ENCODE results near the gene ERP44. TPM values are rescaled to one million over a fixed set of nuclear protein-coding genes. Genes with fewer than 3 reads are reported as not detected.
"Not testable (repeated sequence)": the region's sequence is repeated elsewhere in the genome, so short reads cannot be mapped to it uniquely, and the experiment has no call there.

ERP44 gene
- total RNA-seq, result 13.5 TPM

- Histone ChIP-seq H3K27ac (peak within 1 kb of the TSS; percentile 85), H3K36me3 (peaks cover 0 to 8% of the 10 kb centered on the region in 2 donors), H3K27me3 (no peaks in the 10 kb centered on the region), H3K4me1 (peaks cover 33% of the 10 kb centered on the region), H3K9me3 (no peaks in the 10 kb centered on the region), H3K4me3 (peak within 1 kb of the TSS; percentile 73 to 92)
- DNase-seq (ENCODE audit: extremely low spot score in 2 of 2), result peak; percentile 99
- TF ChIP-seq CTCF (IDR thresholded peaks at IDR 0.05), result no peak
- peak; percentile 90 to 94 for TF ChIP-seq POLR2AphosphoS5 (IDR thresholded peaks at IDR 0.05; ENCODE audit: insufficient read depth in 1 of 2, low read depth in 1 of 2)
- peak in 1 of 2 donors; percentile 50 for TF ChIP-seq POLR2A (IDR thresholded peaks at IDR 0.05)
- intact Hi-C loops (cut with DNase I), result no loop called here
Measured at GRCh38 chr9:100098887-100099721, at the start of gene ERP44, which contains the start of gene INVS. TSS of gene ERP44 (minus strand) at chr9:100099000. CDS start at chr9:100098840, 160 bp downstream. TSS of gene INVS (plus strand) at chr9:100099243. CDS start at chr9:100104522, 5,279 bp downstream.

DNA sequence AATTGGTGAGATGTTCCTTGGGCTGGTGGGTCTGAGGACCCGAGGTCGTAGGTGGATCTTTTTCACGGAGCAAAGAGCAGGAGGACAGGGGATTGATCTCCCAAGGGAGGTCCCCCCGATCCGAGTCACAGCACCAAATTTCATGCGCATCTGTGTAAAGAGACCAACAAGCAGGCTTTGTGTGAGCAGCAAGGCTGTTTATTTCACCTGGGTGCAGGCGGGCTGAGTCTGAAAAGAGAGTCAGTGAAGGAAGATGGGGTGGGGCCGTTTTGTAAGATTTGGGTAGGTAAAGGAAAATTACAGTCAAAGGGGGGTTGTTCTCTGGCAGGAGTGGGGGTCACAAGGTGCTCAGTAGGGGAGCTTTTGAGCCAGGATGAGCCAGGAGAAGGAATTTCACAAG lies 47.2 kb upstream of the ERP44 start:
- H3K36me3 ChIP-seq; intact Hi-C loops (cut with DNase I); H3K4me3 ChIP-seq; H3K9me3 ChIP-seq; H3K27ac ChIP-seq; H3K27me3 ChIP-seq; DNase-seq (ENCODE audit: extremely low spot score in 2 of 2); H3K4me1 ChIP-seq: not testable (repeated sequence)

DNA sequence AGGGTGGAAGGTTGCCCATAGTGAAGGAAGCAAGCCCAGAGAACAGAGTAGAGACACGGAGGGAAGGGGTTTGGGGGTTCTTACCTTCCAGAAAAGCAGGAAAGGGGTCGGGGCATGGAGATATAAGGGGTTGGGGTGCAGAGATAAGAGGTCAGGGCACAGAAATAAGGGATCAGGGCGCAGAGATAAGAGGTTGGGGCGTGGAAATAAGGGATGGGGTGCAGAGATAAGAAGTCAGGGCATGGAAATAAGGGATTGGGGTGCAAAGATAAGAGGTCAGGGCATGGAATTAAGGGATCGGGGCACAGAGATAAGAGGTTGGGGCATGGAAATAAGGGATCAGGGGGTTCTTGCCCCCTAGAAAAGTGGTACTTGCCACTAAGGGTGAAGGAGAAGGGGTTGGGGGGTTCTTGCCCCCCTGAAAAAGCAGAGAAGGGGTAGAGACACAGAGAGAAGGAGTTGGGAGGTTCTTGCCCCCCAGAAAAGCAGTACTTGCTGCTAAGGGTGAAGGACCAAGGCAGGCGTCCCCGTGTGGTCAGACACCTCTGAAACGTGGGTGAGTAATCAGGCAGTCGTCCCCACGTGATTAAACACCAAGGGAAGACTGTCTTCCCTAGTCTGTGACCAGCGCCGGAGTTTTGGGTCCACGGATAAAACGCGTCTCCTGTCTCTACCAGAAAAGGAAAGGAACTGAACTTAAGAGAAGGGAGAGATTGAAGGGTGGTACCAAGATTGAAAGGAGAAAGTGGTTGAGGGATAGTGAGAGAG lies 46.6 kb upstream of the ERP44 start:
- intact Hi-C loops (cut with DNase I); DNase-seq (ENCODE audit: extremely low spot score in 2 of 2); H3K4me3 ChIP-seq; H3K9me3 ChIP-seq; H3K4me1 ChIP-seq; H3K27ac ChIP-seq; H3K36me3 ChIP-seq; H3K27me3 ChIP-seq: not testable (repeated sequence)

GRCh38 chr9:100141862-100142261 lies 43.1 kb upstream of the ERP44 start:
- H3K4me1 ChIP-seq, result not testable (repeated sequence)

DNA sequence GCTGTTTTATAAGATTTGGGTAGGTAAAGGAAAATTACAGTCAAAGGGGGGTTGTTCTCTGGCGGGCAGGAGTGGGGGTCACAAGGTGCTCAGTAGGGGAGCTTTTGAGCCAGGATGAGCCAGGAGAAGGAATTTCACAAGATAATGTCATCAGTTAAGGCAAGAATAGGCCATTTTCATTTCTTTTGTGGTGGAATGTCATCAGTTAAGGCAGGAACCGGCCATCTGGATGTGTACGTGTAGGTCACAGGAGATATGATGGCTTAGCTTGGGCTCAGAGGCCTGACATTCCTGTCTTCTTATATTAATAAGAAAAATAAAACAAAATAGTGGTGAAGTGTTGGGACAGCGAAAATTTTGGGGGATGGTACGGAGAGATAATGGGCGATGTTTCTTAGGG lies 41.5 kb upstream of the ERP44 start:
- H3K27ac ChIP-seq; H3K4me3 ChIP-seq; H3K4me1 ChIP-seq; H3K36me3 ChIP-seq; DNase-seq (ENCODE audit: extremely low spot score in 2 of 2); intact Hi-C loops (cut with DNase I); H3K9me3 ChIP-seq; H3K27me3 ChIP-seq: not testable (repeated sequence)

More at GRCh38 chr9:100141862-100142261, 43.1 kb upstream of the ERP44 start:
- H3K27ac ChIP-seq; intact Hi-C loops (cut with DNase I); H3K9me3 ChIP-seq; H3K27me3 ChIP-seq; H3K4me3 ChIP-seq; DNase-seq (ENCODE audit: extremely low spot score in 2 of 2); H3K36me3 ChIP-seq: not testable (repeated sequence)

- H3K4me3 ChIP-seq; H3K27me3 ChIP-seq; H3K4me1 ChIP-seq; H3K9me3 ChIP-seq; H3K36me3 ChIP-seq; DNase-seq (ENCODE audit: extremely low spot score in 2 of 2); H3K27ac ChIP-seq; intact Hi-C loops (cut with DNase I): not testable (repeated sequence)
Measured at GRCh38 chr9:100136799-100137198, 38.0 kb upstream of the ERP44 start.

DNA sequence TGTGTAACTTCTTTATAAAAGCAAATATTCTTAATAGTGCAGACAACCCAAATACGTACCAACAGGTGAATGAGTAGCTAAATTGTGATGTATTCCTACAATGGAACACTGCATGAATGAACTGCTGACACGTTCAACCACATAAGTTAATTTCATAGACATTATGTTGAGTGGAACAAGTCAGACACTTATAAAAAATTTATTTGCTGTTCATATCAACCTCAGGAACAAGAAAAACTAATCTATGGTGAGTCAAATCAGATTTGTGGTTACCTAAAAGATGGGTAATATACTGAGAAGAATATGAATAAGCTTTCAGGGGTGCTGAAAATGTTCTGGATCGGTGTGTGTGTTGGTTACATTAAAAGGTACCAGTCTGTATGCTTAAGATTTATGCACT lies 35.9 kb upstream of the ERP44 start:
- Histone ChIP-seq H3K27ac (no peak overlapping the region), H3K4me1 (no peaks in the 10 kb centered on the region), H3K4me3 (no peak overlapping the region), H3K9me3 (no peaks in the 10 kb centered on the region), H3K36me3 (no peaks in the 10 kb centered on the region), H3K27me3 (no peaks in the 10 kb centered on the region)
- DNase-seq (ENCODE audit: extremely low spot score in 2 of 2), result no peak
- intact Hi-C loops (cut with DNase I), result no loop called here
- no peak for TF ChIP-seq POLR2AphosphoS5 (IDR thresholded peaks at IDR 0.05; ENCODE audit: insufficient read depth in 1 of 2, low read depth in 1 of 2)
- no peak for TF ChIP-seq POLR2A (IDR thresholded peaks at IDR 0.05)
- TF ChIP-seq CTCF (IDR thresholded peaks at IDR 0.05), result no peak

All from vagina (tissue), 2 donors.